Chondrocyte (in vitro differentiated cells): ENCODE data around the gene BCAR1. TPM values are rescaled to one million over a fixed set of nuclear protein-coding genes. Genes with fewer than 3 reads are reported as not detected.

Source experiments
- DNase-seq: peaks from one replicate; pipeline ENCODE4 v3.0.0; 2021; ENCODE audit warnings: mixed read lengths, low spot score
- H3K27ac Mint-ChIP-seq: one replicate; pipeline ENCODE4 v1.8.0; 2021; ENCODE audit warnings: mild to moderate bottlenecking, moderate library complexity, mixed read lengths; ENCODE audit not compliant: unreplicated experiment
- H3K27me3 Mint-ChIP-seq: 2 replicates; pipeline ENCODE4 v1.8.0; 2021; ENCODE audit warnings: low read depth, mixed read lengths
- H3K36me3 Mint-ChIP-seq: 2 replicates; pipeline ENCODE4 v1.8.0; 2021; ENCODE audit warnings: low read depth, mixed read lengths
- H3K4me1 Mint-ChIP-seq: 2 replicates; pipeline ENCODE4 v1.8.0; 2021; ENCODE audit warnings: low read depth, mild to moderate bottlenecking, mixed read lengths
- H3K4me3 Mint-ChIP-seq: one replicate; pipeline ENCODE4 v1.8.0; 2021; ENCODE audit warnings: mild to moderate bottlenecking, moderate library complexity, mixed read lengths; ENCODE audit not compliant: unreplicated experiment
- H3K9me3 Mint-ChIP-seq: 2 replicates; pipeline ENCODE4 v1.8.0; 2021; ENCODE audit warnings: low read depth, mixed read lengths
- CTCF ChIP-seq: fragments of 200-600 bp; sonication (generic); IDR thresholded peaks from 2 replicates; pipeline ENCODE4 v1.5.0; 2021; ENCODE audit warnings: antibody characterized with exemption, mild to moderate bottlenecking, moderate library complexity
- total RNA-seq: library from RNA; stranded (reverse); gene quantifications from 3 replicates; pipeline ENCODE4 v1.2.1, GENCODE V29; 2021

BCAR1 gene
- total RNA-seq, 1 donor from 2014 or later: 125 TPM

DNA sequence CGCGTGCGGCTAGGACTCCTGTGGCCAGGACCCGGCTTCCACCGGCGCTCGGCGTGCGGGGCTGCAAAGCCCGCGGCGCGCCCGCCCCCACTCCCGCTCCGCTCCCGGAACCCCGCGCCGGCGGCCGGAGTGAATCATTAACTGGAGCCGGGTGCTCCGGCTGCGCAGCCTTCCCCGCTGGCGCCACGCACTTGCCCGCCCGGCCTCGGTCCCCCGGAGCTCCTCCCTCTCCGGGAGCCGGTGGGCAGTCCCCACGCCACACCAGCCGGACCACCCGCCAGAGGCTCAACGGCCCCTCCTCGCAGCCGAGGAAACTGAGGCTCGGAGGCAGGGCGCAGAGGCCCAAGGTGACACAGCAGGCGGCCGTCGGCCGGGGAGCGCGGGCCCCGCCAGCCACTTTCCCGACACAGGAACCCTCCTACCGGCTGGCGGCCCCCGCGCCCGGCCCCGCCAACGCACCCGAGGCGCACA, 580 bp downstream of the BCAR1 start:
- Mint-ChIP-seq H3K9me3 (no peaks in the 10 kb centered on the region), H3K4me3 (peak overlapping the region; percentile 90), H3K36me3 (peaks cover 2% of the 10 kb centered on the region), H3K27me3 (no peaks in the 10 kb centered on the region), H3K4me1 (peaks cover 86% of the 10 kb centered on the region), H3K27ac (peak overlapping the region; percentile 93)
- TF ChIP-seq CTCF: no peak
- no peak for DNase-seq

DNA sequence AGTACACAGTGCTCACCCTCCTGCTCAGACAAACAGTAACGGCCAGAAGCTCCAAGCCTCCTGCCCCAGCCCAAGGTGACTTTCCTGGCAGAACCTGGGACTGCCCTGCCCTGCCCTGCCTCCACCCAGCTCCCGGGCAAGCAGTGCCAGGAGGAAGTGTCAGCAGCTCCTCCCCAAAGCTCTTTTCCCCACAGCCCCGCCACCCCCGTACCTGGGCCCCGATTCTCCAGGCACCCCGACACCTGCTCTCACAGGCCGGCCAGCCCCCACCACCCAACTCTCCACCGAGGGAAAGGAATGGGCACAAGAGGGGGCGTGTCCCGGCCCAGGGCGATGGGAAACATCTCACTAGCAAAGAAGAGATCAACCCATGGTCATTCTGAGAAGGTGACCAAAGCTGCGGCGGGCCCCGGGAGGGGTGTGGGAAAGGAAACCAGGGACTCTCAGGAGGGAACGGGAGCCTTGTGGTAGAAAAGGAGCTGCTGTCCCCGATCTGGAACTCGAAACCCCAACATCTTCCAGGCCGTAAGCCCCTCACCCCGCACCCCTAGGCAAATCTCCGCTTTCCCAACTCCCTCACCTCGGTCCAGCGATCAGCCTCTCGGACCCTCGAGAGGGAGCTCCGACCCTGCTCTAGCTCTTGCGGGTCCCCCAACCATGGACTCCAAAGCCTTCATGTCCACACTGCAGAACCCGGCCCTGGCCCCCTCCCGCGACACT, 1.2 kb downstream of the BCAR1 start:
- TF ChIP-seq CTCF: no peak
- Mint-ChIP-seq H3K36me3 (peaks cover 2% of the 10 kb centered on the region), H3K4me1 (peaks cover 84% of the 10 kb centered on the region), H3K27ac (peak overlapping the region; percentile 93), H3K4me3 (peak overlapping the region; percentile 90), H3K27me3 (no peaks in the 10 kb centered on the region), H3K9me3 (no peaks in the 10 kb centered on the region)
- no peak for DNase-seq

DNA sequence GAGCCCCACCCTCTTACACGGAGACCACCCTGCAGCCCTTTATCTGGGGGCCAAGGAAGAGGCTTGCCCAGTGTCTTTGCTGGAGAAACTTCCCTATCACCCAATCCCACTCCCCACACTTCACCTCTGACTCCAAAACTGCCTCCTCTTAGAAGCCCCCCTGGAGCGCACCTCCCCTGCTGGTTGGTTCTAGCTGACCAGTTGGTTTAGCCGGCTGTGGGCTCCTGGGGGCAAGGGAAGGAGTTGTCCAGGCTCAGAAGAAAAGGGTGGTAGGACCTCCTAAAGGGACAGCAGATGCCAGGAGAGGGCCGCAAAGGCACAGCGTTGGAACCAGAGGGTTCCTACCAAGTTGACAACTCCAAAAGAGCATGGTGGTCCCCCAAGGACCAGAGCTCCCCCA, 2.0 kb downstream of the BCAR1 start:
- peaks cover 2% of the 10 kb centered on the region for H3K36me3 Mint-ChIP-seq
- no peak for DNase-seq
- H3K4me1 Mint-ChIP-seq: peaks cover 83% of the 10 kb centered on the region
- no peaks in the 10 kb centered on the region for H3K9me3 Mint-ChIP-seq
- peak overlapping the region; percentile 68 for H3K27ac Mint-ChIP-seq
- no peaks in the 10 kb centered on the region for H3K27me3 Mint-ChIP-seq
- TF ChIP-seq CTCF: no peak
- H3K4me3 Mint-ChIP-seq: peak overlapping the region; percentile 90

DNA sequence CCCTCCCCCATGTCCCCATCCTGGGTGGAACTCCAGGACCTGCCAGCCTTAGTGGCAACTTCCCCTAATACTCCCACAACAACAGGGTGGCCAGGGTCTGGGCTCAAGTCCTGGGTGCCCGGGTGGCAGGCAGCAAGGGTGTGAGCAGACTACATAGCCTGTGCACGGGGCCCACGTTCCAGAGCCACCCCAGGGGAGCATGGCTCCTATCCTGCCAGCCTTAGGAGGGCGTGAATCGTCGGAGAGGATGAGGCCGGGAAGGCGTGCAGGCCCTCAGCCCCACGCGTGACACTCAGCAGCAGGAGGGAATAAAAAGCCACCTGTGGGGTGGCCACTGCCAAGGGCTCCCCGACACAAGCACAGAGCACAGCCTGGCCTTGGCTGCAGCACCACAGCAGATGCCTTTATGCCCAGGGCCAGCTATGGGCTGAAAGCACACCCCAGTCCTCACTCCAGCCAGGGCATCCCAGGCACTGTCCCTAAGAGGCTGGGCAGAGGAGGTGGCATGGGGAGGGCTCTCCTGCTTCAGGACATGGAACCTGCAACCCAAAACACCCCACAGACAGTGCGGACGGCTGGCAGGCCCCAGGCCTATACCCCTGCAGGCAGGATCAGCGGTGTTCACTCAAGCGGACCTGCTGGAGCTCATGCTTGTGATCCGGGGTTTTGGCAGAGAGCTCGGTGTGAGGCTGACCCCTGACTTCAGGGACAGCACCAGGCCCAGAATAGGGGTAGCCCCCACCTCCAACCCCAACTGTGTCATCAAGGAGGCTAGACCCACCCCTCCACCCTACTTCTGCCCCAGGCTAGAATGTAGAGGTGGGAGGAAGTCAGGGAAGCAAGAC, 2.7 kb downstream of the BCAR1 start:
- no peaks in the 10 kb centered on the region for H3K9me3 Mint-ChIP-seq
- no peak for DNase-seq
- peak overlapping the region; percentile 90 for H3K4me3 Mint-ChIP-seq
- no peaks in the 10 kb centered on the region for H3K27me3 Mint-ChIP-seq
- no peak for TF ChIP-seq CTCF
- H3K27ac Mint-ChIP-seq: peak overlapping the region; percentile 100
- peaks cover 2% of the 10 kb centered on the region for H3K36me3 Mint-ChIP-seq
- peaks cover 83% of the 10 kb centered on the region for H3K4me1 Mint-ChIP-seq

DNA sequence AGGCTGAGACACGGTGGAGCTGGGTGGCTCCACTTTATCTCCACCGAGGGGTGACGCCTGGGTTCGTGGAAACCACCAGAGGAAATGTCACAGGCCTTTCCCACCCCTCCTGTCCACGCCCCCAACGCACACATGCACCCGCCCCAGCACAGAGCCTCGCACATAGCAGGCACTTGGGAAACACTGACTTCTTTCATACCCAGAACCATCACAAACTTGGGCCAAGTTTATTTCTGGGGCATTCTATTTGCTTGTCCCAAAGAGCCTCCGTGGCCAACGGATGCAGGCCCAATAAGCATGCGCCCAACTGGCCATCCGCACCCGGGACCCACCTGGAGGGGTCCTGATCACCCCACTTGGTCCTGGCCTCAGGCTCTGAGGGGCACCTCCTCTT, 3.3 kb downstream of the BCAR1 start:
- peaks cover 83% of the 10 kb centered on the region for H3K4me1 Mint-ChIP-seq
- no peaks in the 10 kb centered on the region for H3K27me3 Mint-ChIP-seq
- peak overlapping the region; percentile 90 for H3K4me3 Mint-ChIP-seq

More for the DNA sequence above, 3.3 kb downstream of the BCAR1 start:
- DNase-seq: no peak
- TF ChIP-seq CTCF: no peak
- peak overlapping the region; percentile 100 for H3K27ac Mint-ChIP-seq
- H3K9me3 Mint-ChIP-seq: no peaks in the 10 kb centered on the region
- peaks cover 2% of the 10 kb centered on the region for H3K36me3 Mint-ChIP-seq
